SK-N-SH treated with all-trans-retinoic acid at 6 μM for 48 hours (cell line): ENCODE data around the gene USH2A.

Source experiments
- ATAC-seq: fragments of 200-7000 bp; cut with Tn5 transposase; 3 replicates; pipeline ENCODE4 v1.9.1; 2020; ENCODE audit warnings: mild to moderate bottlenecking, moderate library complexity
- ARNTL ChIP-seq: fragments of 450-650 bp; formaldehyde crosslinking; IDR thresholded peaks from 2 replicates; pipeline ENCODE4 v1.5.0; 2020; ENCODE audit warnings: low read depth, mild to moderate bottlenecking, moderate library complexity, borderline replicate concordance
- BACH2 ChIP-seq: fragments of 250-450 bp; sonication (Bioruptor Pico); IDR thresholded peaks from 2 replicates; pipeline ENCODE4 v1.9.0; 2021; ENCODE audit warnings: mild to moderate bottlenecking, borderline replicate concordance
- CSDC2 ChIP-seq: fragments of 250-450 bp; sonication (Bioruptor Pico); IDR thresholded peaks from 2 replicates; pipeline ENCODE4 v1.5.0; 2020; ENCODE audit warnings: mild to moderate bottlenecking, moderate library complexity
- ESRRG ChIP-seq: fragments of 250-450 bp; sonication (Bioruptor Pico); IDR thresholded peaks from 2 replicates; pipeline ENCODE4 v1.6.1; 2021; ENCODE audit warnings: mild to moderate bottlenecking
- OSR1 ChIP-seq: fragments of 250-450 bp; sonication (Bioruptor Pico); IDR thresholded peaks from 2 replicates; pipeline ENCODE4 v1.8.0; 2022; ENCODE audit warnings: moderate library complexity, mild to moderate bottlenecking, inconsistent platforms
- PPARA ChIP-seq: fragments of 250-450 bp; sonication (Bioruptor Pico); IDR thresholded peaks from 2 replicates; pipeline ENCODE4 v1.5.0; 2020; ENCODE audit warnings: mild to moderate bottlenecking, borderline replicate concordance
- ZC3H10 ChIP-seq: fragments of 250-450 bp; sonication (Bioruptor Pico); IDR thresholded peaks from 2 replicates; pipeline ENCODE4 v1.5.1; 2021; ENCODE audit warnings: mild to moderate bottlenecking, moderate library complexity
- ZNF565 ChIP-seq: fragments of 450-650 bp; formaldehyde crosslinking; conservative IDR thresholded peaks from 2 replicates; pipeline ENCODE4 v1.5.0; 2020; ENCODE audit warnings: low read depth, mild to moderate bottlenecking, moderate library complexity
- ZNF8 ChIP-seq: fragments of 450-650 bp; formaldehyde crosslinking; IDR thresholded peaks from 2 replicates; pipeline ENCODE4 v1.5.0; 2020; ENCODE audit warnings: mild to moderate bottlenecking, moderate library complexity
- TF ChIP-seq, protein P1 (sequence below): fragments of 250-450 bp; sonication (Bioruptor Pico); IDR thresholded peaks from 2 replicates; pipeline ENCODE4 v1.5.1; 2021; ENCODE audit warnings: mild to moderate bottlenecking, moderate library complexity
- TF ChIP-seq, protein P2 (sequence below): fragments of 250-450 bp; sonication (Bioruptor Pico); IDR thresholded peaks from 2 replicates; pipeline ENCODE4 v1.5.1; 2020; ENCODE audit warnings: low read depth, mild to moderate bottlenecking, moderate library complexity
- TF ChIP-seq, protein P3 (sequence below): fragments of 250-450 bp; sonication (Bioruptor Pico); IDR thresholded peaks from 2 replicates; pipeline ENCODE4 v1.8.0; 2020; ENCODE audit warnings: mild to moderate bottlenecking, moderate library complexity, borderline replicate concordance
- TF ChIP-seq, protein P4 (sequence below): fragments of 250-450 bp; sonication (Bioruptor Pico); IDR thresholded peaks from 2 replicates; pipeline ENCODE4 v1.5.0; 2020; ENCODE audit warnings: mild to moderate bottlenecking, moderate library complexity
- TF ChIP-seq, protein P5 (sequence below): fragments of 250-450 bp; sonication (Bioruptor Pico); IDR thresholded peaks from 2 replicates; pipeline ENCODE4 v1.8.0; 2021; ENCODE audit warnings: low read depth, mild to moderate bottlenecking, moderate library complexity, borderline replicate concordance

USH2A gene

DNA sequence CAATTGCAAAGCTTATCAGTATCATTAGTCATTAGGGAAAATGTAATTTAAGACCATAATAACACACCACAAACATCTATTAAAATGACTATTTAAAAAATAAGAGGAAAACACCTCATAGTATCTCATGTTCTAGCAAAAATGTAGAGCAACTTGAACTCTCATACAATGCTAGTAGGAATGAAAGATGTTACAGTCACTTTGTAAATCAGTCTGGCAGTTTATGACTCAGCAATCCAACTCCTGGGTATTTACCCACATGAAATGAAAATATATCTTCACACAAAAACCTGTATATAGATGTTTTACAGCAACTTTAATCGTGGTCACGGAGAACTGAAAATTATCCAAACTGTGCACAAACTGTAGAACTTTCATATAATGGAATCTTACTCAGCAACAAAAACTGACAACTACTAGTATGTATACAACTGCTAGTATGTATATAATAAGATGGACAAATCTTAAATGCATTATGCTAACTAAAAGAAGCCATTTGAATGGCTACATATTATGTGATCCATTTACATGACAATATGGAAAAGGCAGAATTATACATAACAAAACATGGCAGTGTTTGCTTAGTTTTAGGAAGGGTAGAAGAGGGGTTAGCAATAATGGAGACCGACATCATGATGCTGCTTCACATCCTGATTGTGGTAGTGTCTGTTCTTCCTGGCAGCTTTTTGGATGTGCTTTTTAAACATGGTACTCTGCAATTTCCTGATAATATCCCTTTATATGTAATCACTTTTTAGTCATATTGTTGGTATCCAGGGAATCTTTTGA lies 589.1 kb downstream of the USH2A start:
- ATAC-seq = no peak

DNA sequence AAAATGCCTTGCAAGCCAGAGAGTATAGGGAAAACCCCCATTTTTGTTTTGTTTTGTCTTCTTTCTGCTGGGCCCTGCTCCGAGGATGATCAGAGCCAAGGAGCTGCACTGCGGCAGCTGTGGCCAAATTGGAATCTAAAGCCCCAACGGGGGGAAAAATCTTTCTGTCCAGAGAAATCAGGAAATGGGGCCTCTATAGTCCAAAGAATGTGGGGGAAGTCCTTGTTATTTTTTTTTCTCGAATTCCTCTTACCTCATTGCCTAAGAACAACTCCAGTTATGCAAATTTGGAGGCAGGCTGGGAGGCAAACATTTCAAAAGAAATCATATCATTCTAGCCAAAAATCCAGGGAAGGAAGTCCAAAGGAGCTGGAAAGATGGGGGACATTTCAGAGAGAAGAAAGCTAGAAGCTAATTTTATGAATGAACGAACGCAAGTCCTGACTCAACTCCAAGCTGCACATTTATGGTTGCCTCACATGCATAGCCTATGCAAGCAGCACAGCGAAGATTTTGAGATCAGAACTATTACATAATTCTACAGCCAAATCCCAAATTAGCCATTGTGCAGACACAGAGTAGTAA lies 592.9 kb downstream of the USH2A start:
- ATAC-seq = no peak
- TF ChIP-seq, protein P1, sequence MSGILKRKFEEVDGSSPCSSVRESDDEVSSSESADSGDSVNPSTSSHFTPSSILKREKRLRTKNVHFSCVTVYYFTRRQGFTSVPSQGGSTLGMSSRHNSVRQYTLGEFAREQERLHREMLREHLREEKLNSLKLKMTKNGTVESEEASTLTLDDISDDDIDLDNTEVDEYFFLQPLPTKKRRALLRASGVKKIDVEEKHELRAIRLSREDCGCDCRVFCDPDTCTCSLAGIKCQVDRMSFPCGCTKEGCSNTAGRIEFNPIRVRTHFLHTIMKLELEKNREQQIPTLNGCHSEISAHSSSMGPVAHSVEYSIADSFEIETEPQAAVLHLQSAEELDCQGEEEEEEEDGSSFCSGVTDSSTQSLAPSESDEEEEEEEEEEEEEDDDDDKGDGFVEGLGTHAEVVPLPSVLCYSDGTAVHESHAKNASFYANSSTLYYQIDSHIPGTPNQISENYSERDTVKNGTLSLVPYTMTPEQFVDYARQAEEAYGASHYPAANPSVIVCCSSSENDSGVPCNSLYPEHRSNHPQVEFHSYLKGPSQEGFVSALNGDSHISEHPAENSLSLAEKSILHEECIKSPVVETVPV = no peak
- TF ChIP-seq PPARA = no peak

More for the DNA sequence above, 589.1 kb downstream of the USH2A start:
- TF ChIP-seq ESRRG (CRISPR knock-in tag) (no peak), BACH2 (no peak), ZC3H10 (CRISPR knock-in tag) (no peak), ARNTL (CRISPR knock-in tag) (no peak), OSR1 (CRISPR knock-in tag) (no peak), ZNF565 (CRISPR knock-in tag) (no peak), CSDC2 (no peak)
- TF ChIP-seq, protein P2, sequence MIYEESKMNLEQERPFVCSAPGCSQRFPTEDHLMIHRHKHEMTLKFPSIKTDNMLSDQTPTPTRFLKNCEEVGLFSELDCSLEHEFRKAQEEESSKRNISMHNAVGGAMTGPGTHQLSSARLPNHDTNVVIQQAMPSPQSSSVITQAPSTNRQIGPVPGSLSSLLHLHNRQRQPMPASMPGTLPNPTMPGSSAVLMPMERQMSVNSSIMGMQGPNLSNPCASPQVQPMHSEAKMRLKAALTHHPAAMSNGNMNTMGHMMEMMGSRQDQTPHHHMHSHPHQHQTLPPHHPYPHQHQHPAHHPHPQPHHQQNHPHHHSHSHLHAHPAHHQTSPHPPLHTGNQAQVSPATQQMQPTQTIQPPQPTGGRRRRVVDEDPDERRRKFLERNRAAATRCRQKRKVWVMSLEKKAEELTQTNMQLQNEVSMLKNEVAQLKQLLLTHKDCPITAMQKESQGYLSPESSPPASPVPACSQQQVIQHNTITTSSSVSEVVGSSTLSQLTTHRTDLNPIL (CRISPR knock-in tag) = no peak
- TF ChIP-seq, protein P1 = no peak
- TF ChIP-seq, protein P3, sequence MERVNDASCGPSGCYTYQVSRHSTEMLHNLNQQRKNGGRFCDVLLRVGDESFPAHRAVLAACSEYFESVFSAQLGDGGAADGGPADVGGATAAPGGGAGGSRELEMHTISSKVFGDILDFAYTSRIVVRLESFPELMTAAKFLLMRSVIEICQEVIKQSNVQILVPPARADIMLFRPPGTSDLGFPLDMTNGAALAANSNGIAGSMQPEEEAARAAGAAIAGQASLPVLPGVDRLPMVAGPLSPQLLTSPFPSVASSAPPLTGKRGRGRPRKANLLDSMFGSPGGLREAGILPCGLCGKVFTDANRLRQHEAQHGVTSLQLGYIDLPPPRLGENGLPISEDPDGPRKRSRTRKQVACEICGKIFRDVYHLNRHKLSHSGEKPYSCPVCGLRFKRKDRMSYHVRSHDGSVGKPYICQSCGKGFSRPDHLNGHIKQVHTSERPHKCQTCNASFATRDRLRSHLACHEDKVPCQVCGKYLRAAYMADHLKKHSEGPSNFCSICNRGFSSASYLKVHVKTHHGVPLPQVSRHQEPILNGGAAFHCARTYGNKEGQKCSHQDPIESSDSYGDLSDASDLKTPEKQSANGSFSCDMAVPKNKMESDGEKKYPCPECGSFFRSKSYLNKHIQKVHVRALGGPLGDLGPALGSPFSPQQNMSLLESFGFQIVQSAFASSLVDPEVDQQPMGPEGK = no peak

DNA sequence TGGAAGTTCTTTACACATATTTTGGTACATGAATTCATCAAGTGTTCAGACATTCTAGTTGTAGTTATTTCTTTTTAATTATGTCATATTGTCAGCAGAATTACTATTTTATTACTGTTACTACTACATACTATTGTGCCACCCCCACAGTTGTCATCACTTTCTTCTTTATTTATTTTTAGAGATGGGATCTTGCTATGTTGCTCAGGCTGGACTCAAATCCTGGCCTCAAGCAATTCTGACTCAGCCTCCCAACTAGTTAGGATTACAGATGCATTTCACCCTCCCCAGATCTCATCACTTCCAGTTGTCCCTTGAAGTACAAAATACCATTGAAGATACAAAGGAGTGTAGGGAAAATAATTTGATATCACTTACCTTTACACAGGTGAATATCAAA lies 598.2 kb downstream of the USH2A start:
- no peak for TF ChIP-seq ARNTL (CRISPR knock-in tag)
- no peak for TF ChIP-seq OSR1 (CRISPR knock-in tag)
- TF ChIP-seq, protein P4, sequence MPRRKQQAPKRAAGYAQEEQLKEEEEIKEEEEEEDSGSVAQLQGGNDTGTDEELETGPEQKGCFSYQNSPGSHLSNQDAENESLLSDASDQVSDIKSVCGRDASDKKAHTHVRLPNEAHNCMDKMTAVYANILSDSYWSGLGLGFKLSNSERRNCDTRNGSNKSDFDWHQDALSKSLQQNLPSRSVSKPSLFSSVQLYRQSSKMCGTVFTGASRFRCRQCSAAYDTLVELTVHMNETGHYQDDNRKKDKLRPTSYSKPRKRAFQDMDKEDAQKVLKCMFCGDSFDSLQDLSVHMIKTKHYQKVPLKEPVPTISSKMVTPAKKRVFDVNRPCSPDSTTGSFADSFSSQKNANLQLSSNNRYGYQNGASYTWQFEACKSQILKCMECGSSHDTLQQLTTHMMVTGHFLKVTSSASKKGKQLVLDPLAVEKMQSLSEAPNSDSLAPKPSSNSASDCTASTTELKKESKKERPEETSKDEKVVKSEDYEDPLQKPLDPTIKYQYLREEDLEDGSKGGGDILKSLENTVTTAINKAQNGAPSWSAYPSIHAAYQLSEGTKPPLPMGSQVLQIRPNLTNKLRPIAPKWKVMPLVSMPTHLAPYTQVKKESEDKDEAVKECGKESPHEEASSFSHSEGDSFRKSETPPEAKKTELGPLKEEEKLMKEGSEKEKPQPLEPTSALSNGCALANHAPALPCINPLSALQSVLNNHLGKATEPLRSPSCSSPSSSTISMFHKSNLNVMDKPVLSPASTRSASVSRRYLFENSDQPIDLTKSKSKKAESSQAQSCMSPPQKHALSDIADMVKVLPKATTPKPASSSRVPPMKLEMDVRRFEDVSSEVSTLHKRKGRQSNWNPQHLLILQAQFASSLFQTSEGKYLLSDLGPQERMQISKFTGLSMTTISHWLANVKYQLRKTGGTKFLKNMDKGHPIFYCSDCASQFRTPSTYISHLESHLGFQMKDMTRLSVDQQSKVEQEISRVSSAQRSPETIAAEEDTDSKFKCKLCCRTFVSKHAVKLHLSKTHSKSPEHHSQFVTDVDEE (CRISPR knock-in tag) = no peak
- no peak for TF ChIP-seq ZNF8 (CRISPR knock-in tag)
- no peak for TF ChIP-seq ZC3H10 (CRISPR knock-in tag)
- TF ChIP-seq, protein P1 = no peak
- no peak for TF ChIP-seq ESRRG (CRISPR knock-in tag)
- TF ChIP-seq, protein P2 (CRISPR knock-in tag) = no peak
- TF ChIP-seq, protein P5, sequence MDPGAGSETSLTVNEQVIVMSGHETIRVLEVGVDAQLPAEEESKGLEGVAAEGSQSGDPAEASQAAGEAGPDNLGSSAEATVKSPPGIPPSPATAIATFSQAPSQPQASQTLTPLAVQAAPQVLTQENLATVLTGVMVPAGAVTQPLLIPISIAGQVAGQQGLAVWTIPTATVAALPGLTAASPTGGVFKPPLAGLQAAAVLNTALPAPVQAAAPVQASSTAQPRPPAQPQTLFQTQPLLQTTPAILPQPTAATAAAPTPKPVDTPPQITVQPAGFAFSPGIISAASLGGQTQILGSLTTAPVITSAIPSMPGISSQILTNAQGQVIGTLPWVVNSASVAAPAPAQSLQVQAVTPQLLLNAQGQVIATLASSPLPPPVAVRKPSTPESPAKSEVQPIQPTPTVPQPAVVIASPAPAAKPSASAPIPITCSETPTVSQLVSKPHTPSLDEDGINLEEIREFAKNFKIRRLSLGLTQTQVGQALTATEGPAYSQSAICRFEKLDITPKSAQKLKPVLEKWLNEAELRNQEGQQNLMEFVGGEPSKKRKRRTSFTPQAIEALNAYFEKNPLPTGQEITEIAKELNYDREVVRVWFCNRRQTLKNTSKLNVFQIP (CRISPR knock-in tag) = no peak
- TF ChIP-seq, protein P3 = no peak
- TF ChIP-seq ZNF565 (CRISPR knock-in tag) = no peak
- TF ChIP-seq, all 23 proteins: peak for 0
- no peak for ATAC-seq
